ENCODE measurements around the gene FGA.
A peak's percentile ranks its signal among the peaks of the same experiment; 100 is the strongest.

The FGA gene

GRCh38 chr4:154573190-154573870 is 17.2 kb downstream of the FGA start:
- H3K4me3 ChIP-seq (ENCODE audit: low read depth, low read length): no peak overlapping the region
- in situ Hi-C loops (cut with HindIII; ENCODE audit: low sequenced_read_pairs): no loop called here
- TF ChIP-seq, protein P1, sequence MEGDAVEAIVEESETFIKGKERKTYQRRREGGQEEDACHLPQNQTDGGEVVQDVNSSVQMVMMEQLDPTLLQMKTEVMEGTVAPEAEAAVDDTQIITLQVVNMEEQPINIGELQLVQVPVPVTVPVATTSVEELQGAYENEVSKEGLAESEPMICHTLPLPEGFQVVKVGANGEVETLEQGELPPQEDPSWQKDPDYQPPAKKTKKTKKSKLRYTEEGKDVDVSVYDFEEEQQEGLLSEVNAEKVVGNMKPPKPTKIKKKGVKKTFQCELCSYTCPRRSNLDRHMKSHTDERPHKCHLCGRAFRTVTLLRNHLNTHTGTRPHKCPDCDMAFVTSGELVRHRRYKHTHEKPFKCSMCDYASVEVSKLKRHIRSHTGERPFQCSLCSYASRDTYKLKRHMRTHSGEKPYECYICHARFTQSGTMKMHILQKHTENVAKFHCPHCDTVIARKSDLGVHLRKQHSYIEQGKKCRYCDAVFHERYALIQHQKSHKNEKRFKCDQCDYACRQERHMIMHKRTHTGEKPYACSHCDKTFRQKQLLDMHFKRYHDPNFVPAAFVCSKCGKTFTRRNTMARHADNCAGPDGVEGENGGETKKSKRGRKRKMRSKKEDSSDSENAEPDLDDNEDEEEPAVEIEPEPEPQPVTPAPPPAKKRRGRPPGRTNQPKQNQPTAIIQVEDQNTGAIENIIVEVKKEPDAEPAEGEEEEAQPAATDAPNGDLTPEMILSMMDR (IDR thresholded peaks at IDR 0.05; ENCODE audit: low read depth, low read length): no peak
- DNase-seq (ENCODE audit: low read depth, low spot score): no peak

GRCh38 chr4:154569584-154569983 is 21.0 kb downstream of the FGA start:
- in situ Hi-C loops (cut with HindIII; ENCODE audit: low sequenced_read_pairs): no loop called here
- DNase-seq (ENCODE audit: low read depth, low spot score): no peak
- no peak overlapping the region for H3K4me3 ChIP-seq (ENCODE audit: low read depth, low read length)
- TF ChIP-seq, protein P1 (IDR thresholded peaks at IDR 0.05; ENCODE audit: low read depth, low read length): no peak

DNA sequence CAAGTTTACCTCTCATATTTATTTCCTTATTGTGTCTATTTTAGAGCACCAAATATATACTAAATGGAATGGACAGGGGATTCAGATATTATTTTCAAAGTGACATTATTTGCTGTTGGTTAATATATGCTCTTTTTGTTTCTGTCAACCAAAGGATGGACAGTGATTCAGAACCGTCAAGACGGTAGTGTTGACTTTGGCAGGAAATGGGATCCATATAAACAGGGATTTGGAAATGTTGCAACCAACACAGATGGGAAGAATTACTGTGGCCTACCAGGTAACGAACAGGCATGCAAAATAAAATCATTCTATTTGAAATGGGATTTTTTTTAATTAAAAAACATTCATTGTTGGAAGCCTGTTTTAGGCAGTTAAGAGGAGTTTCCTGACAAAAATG is 21.5 kb downstream of the FGA start:
- TF ChIP-seq, protein P1 (IDR thresholded peaks at IDR 0.05; ENCODE audit: low read depth, low read length): no peak
- in situ Hi-C loops (cut with HindIII; ENCODE audit: low sequenced_read_pairs): no loop called here
- H3K4me3 ChIP-seq (ENCODE audit: low read depth, low read length): no peak overlapping the region
- no peak for DNase-seq (ENCODE audit: low read depth, low spot score)

DNA sequence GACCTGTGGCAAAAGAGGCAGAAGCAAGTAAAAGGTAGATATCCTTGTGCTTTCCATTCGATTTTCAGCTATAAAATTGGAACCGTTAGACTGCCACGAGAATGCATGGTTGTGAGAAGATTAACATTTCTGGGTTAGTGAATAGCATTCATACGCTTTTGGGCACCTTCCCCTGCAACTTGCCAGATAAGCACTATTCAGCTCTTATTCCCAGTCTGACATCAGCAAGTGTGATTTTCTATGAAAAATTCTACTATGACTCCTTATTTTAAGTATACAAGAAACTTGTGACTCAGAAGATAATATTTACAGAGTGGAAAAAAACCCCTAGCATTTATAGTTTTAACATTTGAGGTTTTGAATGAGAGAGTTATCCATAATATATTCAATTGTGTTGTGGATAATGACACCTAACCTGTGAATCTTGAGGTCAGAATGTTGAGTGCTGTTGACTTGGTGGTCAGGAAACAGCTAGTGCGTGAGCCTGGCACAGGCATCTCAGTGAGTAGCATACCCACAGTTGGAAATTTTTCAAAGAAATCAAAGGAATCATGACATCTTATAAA is 23.8 kb downstream of the FGA start:
- in situ Hi-C loops (cut with HindIII; ENCODE audit: low sequenced_read_pairs): no loop called here
- TF ChIP-seq, protein P1 (IDR thresholded peaks at IDR 0.05; ENCODE audit: low read depth, low read length): no peak
- no peak overlapping the region for H3K4me3 ChIP-seq (ENCODE audit: low read depth, low read length)
- DNase-seq (ENCODE audit: low read depth, low spot score): peak; percentile 15

DNA sequence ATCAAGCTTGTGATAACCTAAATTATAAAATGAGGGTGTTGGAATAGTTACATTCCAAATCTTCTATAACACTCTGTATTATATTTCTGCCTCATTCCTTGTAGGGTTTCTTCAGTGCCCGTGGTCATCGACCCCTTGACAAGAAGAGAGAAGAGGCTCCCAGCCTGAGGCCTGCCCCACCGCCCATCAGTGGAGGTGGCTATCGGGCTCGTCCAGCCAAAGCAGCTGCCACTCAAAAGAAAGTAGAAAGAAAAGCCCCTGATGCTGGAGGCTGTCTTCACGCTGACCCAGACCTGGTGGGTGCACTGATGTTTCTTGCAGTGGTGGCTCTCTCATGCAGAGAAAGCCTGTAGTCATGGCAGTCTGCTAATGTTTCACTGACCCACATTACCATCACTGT is 24.8 kb downstream of the FGA start:
- in situ Hi-C loops (cut with HindIII; ENCODE audit: low sequenced_read_pairs): no loop called here
- TF ChIP-seq, protein P1 (IDR thresholded peaks at IDR 0.05; ENCODE audit: low read depth, low read length): no peak
- H3K4me3 ChIP-seq (ENCODE audit: low read depth, low read length): no peak overlapping the region
- DNase-seq (ENCODE audit: low read depth, low spot score): no peak

GRCh38 chr4:154564311-154564710 is 26.2 kb downstream of the FGA start:
- in situ Hi-C loops (cut with HindIII; ENCODE audit: low sequenced_read_pairs): no loop called here
- TF ChIP-seq, protein P1 (IDR thresholded peaks at IDR 0.05; ENCODE audit: low read depth, low read length): no peak
- DNase-seq (ENCODE audit: low read depth, low spot score): no peak
- H3K4me3 ChIP-seq (ENCODE audit: low read depth, low read length): no peak overlapping the region
